Measurements from ENCODE around the gene SACM1L. TPM values are rescaled to one million over a fixed set of nuclear protein-coding genes. Genes with fewer than 3 reads are reported as not detected.

Gene SACM1L
- total RNA-seq, 4 donors from 2014 or later: 7.7 to 28.7 (median 9.1) TPM

GRCh38 chr3:45736707-45737106 lies 47.5 kb downstream of the SACM1L start:
- H3K4me1 ChIP-seq: peaks cover 0 to 9% of the 10 kb centered on the region in 2 donors
- no peaks in the 10 kb centered on the region for H3K9me3 ChIP-seq
- peaks cover 6 to 79% of the 10 kb centered on the region in 2 donors for H3K36me3 ChIP-seq
- TF ChIP-seq CTCF (IDR thresholded peaks at IDR 0.05 in 4 of 5, conservative IDR thresholded peaks at IDR 0.05 in 1 of 5) (no peak), POLR2A (IDR thresholded peaks at IDR 0.05) (no peak)
- H3K4me3 ChIP-seq: no peak overlapping the region
- intact Hi-C loops (cut with DNase I; ENCODE audit: low total_unique reads) (no loop called here), in situ Hi-C loops (cut with MboI; ENCODE audit: low sequenced_read_pairs in 4 of 4) (no loop called here)
- ATAC-seq (no peak), DNase-seq (no peak)
- H3K27ac ChIP-seq: no peak overlapping the region
- no peaks in the 10 kb centered on the region for H3K27me3 ChIP-seq

- TF ChIP-seq POLR2A (IDR thresholded peaks at IDR 0.05) (no peak), CTCF (IDR thresholded peaks at IDR 0.05 in 4 of 5, conservative IDR thresholded peaks at IDR 0.05 in 1 of 5) (no peak)
- Histone ChIP-seq H3K9me3 (no peaks in the 10 kb centered on the region), H3K27ac (no peak overlapping the region), H3K4me3 (no peak overlapping the region), H3K27me3 (no peaks in the 10 kb centered on the region), H3K4me1 (peaks cover 0 to 9% of the 10 kb centered on the region in 2 donors), H3K36me3 (peaks cover 6 to 79% of the 10 kb centered on the region in 2 donors)
- ATAC-seq (no peak), DNase-seq (no peak)
- in situ Hi-C loops (cut with MboI; ENCODE audit: low sequenced_read_pairs in 4 of 4) (no loop called here), intact Hi-C loops (cut with DNase I; ENCODE audit: low total_unique reads) (no loop called here)
Observed at GRCh38 chr3:45737234-45737633, 48.0 kb downstream of the SACM1L start.

- H3K9me3 ChIP-seq: no peaks in the 10 kb centered on the region
- no peak overlapping the region for H3K4me3 ChIP-seq
- peaks cover 0 to 3% of the 10 kb centered on the region in 2 donors for H3K4me1 ChIP-seq
- intact Hi-C loops (cut with DNase I; ENCODE audit: low total_unique reads) (no loop called here), in situ Hi-C loops (cut with MboI; ENCODE audit: low sequenced_read_pairs in 4 of 4) (no loop called here)
- DNase-seq (no peak), ATAC-seq (no peak)
- H3K36me3 ChIP-seq: peaks cover 6 to 91% of the 10 kb centered on the region in 2 donors
- H3K27me3 ChIP-seq: no peaks in the 10 kb centered on the region
- TF ChIP-seq POLR2A (IDR thresholded peaks at IDR 0.05) (no peak), CTCF (IDR thresholded peaks at IDR 0.05 in 4 of 5, conservative IDR thresholded peaks at IDR 0.05 in 1 of 5) (no peak)
- no peak overlapping the region for H3K27ac ChIP-seq
Observed at GRCh38 chr3:45739991-45740390, 50.8 kb downstream of the SACM1L start.

GRCh38 chr3:45741247-45741646 lies 52.1 kb downstream of the SACM1L start:
- no peak for ATAC-seq

More at GRCh38 chr3:45741247-45741646, 52.1 kb downstream of the SACM1L start:
- DNase-seq: no peak
- TF ChIP-seq POLR2A (IDR thresholded peaks at IDR 0.05): no peak
- TF ChIP-seq CTCF (IDR thresholded peaks at IDR 0.05 in 4 of 5, conservative IDR thresholded peaks at IDR 0.05 in 1 of 5): no peak
- H3K36me3 ChIP-seq: peaks cover 6 to 91% of the 10 kb centered on the region in 2 donors
- H3K4me1 ChIP-seq: no peaks in the 10 kb centered on the region
- intact Hi-C loops (cut with DNase I; ENCODE audit: low total_unique reads): no loop called here
- H3K27me3 ChIP-seq: no peaks in the 10 kb centered on the region
- no peak overlapping the region for H3K27ac ChIP-seq
- no peaks in the 10 kb centered on the region for H3K9me3 ChIP-seq
- in situ Hi-C loops (cut with MboI; ENCODE audit: low sequenced_read_pairs in 4 of 4): no loop called here
- no peak overlapping the region for H3K4me3 ChIP-seq
